Measurements from ENCODE around the gene SMARCAL1.

Gene SMARCAL1

GRCh38 chr2:216428618-216429350 is 16.5 kb downstream of the SMARCAL1 start:
- DNase-seq: no peak

DNA sequence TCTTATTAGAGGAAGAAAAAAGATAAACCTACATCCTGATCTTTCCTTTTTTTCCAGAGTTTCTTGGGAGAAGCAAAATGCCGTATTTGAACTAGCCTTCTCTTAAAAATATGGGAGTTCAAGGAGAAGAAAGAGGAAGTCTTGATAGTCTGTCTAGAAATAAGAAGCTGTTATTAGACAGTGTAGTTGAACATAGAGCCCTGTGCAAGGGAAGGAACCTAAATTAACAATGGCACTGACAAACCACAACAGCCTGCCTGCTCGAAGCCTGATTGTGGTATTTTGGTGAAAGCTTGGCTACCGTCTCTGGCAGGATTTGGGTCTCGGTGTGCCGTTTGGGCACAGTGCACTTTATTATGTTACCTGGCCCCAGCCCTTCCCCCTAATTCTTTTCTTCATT is 17.1 kb downstream of the SMARCAL1 start:
- DNase-seq: no peak

GRCh38 chr2:216430811-216431530 is 18.7 kb downstream of the SMARCAL1 start:
- no peak for DNase-seq

DNA sequence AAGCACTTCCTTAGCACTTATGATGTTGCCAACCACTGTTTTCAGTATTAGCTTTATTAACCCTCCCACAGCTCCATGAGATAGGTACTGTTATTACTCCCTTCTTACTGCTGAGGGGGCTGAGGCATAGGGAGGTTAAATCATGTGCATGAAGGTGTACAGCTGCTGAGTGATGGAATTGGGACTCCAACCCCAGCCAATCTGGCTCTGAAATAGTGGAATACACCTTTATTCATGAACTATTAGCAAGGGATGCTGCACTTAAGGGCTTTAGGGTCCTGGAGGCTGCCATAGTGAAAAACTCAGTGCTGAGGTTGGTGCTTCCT is 19.2 kb downstream of the SMARCAL1 start:
- DNase-seq: no peak

- DNase-seq: no peak
Measured at GRCh38 chr2:216436383-216436782, 24.1 kb downstream of the SMARCAL1 start.

GRCh38 chr2:216441308-216442010 is 29.2 kb downstream of the SMARCAL1 start:
- DNase-seq: no peak

DNA sequence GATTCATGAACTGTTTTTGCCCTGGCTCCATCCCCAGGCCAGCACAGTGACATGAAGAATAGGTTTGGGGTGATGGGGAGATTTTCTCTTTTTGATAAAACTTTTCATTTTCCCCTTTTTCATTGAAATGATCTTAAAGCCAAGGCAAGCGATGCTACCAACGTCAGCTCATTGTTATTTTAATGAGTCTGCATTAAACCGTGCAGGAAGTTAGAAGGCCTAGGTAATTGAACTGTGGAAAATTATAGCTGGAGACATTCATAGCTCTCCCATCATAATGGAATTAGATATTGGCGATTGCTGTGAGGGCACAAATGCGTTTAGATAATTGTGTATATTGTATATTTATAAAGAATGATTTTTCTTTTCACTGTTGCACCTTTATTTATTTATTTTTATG is 33.2 kb downstream of the SMARCAL1 start:
- no peak for DNase-seq

- no peak for DNase-seq
Measured at GRCh38 chr2:216446343-216446742, 34.1 kb downstream of the SMARCAL1 start.

DNA sequence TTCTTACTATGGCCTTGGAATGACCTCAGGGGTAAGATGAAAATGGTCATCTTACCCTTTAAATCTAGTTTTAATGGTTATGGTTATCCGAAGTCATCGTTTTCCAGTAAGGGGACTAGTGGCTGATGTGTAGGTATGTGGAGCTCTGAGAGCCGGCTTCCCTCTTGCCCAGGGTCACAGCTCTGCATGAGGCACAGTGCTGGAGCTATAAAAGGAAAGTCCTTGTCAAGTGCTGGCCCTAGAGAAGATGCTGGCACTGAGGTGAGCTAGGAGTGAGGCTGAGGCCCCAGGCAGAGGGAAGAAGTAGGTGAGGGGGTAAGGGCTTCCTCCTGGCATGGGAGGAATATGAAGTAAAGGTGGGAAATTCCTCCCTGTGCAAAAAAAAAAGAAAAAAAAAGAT is 35.0 kb downstream of the SMARCAL1 start:
- DNase-seq: no peak

DNA sequence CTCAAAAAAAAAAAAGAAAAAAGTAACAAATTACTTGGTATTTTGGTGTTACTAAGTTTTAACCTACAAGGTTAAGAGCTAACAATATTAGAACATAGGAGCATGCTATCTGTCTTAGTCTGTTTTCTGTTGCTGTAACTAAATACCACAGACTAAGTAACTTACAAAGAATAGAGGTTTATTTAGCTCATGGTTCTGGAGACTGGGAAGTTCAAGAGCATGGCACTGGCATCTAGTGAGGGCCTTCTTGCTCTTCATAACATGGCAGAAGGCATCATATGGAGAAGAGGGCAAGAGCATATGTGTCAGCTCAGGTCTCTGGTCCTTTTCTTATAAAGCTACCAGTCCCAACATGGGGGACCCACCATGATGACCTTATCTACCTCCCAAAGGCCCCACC is 36.5 kb downstream of the SMARCAL1 start:
- no peak for DNase-seq

DNA sequence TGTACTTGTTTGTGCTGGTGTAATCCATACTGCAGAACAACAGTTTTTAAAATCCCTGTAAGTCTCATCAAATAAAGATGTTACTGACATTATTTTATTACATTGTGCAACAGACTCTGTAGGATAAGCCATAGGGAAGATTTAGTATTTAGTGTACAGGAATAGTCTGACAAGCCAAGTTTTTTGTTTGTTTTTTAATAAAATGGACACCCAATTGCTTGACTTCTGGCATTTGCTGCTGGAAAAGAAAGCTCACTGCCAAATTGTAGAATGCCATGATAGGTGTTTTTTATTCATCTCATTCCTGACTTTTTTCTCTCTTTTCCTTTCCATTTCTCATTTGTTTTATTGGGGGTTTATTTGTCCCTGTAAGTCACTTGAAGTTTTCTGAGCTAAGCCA is 38.1 kb downstream of the SMARCAL1 start:
- no peak for DNase-seq

DNA sequence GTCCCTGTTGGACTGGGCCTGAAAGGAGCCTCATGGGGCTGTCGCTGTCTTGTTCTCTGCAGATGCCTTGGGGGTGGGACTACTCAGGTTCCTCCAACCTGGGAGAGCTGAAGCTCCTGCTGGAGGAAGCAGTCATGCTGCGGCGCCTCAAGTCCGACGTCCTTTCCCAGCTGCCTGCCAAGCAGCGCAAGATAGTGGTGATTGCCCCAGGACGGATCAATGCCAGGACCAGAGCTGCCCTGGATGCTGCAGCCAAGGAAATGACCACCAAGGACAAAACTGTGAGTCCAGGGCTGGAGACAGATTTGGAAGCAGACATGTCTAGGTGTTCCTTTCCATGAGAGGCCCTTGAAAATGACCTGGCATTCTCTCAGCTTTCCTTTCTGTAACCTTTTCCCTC is 38.5 kb downstream of the SMARCAL1 start:
- no peak for DNase-seq

GRCh38 chr2:216453955-216454614 is 41.8 kb downstream of the SMARCAL1 start:
- DNase-seq: no peak

- DNase-seq: no peak
Measured at GRCh38 chr2:216463148-216463547, 50.9 kb downstream of the SMARCAL1 start.

DNA sequence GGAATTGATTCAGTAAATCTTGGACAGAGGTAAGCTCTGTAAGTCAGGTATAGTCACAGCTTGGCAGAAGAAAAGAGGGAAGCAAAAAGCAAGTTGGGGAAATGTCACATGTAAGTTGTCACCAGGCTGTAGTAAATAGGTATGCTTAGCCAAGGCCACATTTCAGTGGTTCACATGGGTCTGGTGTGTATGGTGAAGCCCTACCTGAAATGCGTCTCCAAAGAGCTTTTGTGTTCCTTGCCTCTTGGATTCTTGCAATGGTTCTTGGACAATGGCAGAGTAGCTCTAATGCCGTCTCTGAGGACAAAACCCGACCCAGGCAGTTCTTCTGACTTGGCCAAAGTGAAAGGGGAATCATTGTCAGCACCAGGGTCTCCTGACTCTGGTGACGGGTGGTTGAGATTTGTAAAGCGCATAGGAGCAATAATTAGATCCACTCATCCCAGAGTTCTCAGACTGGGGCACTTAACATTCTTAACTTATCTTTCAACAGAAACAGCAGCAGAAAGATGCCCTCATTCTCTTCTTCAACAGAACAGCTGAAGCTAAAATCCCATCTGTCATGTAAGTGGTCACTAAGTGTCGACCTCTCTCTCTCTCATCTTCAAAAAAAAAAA is 51.9 kb downstream of the SMARCAL1 start:
- no peak for DNase-seq

GRCh38 chr2:216465579-216466195 is 53.4 kb downstream of the SMARCAL1 start:
- DNase-seq: no peak

GRCh38 chr2:216467845-216468244 is 55.6 kb downstream of the SMARCAL1 start:
- no peak for DNase-seq

- DNase-seq: no peak
Measured at GRCh38 chr2:216469661-216470060, 57.4 kb downstream of the SMARCAL1 start.

- DNase-seq: no peak
Measured at GRCh38 chr2:216473187-216473586, 60.9 kb downstream of the SMARCAL1 start.

DNA sequence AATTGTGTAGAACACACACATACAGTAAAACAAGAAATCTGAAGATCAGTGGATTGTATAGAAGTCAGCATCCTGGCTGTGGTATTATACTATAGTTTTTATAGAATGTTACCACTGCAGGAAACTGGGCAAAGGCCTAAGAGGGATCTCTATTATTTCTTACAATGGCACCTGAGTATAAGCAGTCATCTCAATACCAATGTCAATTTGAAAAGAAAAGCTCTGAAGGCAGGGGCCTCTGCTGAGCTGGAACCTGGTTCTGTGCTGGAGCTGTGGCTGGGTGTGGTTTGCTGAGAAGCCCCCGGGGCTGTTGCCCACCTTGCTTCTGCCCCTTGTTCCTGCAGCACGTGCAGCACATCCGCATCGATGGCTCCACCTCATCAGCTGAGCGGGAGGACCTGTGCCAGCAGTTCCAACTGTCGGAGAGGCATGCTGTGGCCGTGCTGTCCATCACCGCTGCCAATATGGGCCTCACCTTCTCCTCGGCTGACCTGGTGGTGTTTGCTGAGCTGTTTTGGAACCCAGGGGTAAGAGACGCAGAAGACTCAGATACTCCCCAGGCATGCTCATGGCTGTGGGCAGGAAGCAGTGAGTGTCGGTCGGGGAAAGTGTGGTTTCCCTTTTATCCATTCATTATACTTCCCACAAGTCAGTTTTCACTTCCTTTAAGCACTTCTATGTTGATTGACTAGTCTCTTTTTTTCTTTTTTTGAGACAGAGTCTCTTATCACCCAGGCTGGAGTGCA is 62.8 kb downstream of the SMARCAL1 start:
- no peak for DNase-seq

DNA sequence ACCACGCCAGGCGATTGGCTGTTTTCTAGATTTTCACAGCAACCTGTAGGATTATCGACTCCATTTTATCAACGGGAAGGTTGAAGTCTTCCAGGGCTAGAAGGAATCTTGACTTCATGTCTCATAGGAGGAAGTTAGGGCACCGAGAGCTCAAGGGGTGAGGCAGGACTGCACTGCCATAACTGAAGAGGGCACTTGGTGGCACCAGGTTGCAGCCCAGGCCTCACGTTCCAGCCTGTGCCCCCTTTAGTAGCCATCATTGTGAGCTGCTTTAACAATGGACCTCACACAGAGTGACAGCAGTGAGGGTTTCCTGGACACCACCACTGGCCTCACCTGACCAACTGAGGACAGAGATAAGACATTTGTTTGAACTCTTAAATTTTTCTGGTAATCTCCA is 63.5 kb downstream of the SMARCAL1 start:
- no peak for DNase-seq

Measured in SW 1271 (cell line).